NCI-H748 (cell line): ENCODE results near the gene DUSP15.
A peak's percentile ranks its signal among the peaks of the same experiment; 100 is the strongest.
"Not testable (repeated sequence)": the region's sequence is repeated elsewhere in the genome, so short reads cannot be mapped to it uniquely, and the experiment has no call there.

Experiments used
- DNase-seq: peaks from one replicate; lab custom pipeline; 2025; ENCODE audit not compliant: unreplicated experiment; lab: John Stamatoyannopoulos, UW

Gene DUSP15, protein sequence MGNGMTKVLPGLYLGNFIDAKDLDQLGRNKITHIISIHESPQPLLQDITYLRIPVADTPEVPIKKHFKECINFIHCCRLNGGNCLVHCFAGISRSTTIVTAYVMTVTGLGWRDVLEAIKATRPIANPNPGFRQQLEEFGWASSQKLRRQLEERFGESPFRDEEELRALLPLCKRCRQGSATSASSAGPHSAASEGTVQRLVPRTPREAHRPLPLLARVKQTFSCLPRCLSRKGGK

DNA sequence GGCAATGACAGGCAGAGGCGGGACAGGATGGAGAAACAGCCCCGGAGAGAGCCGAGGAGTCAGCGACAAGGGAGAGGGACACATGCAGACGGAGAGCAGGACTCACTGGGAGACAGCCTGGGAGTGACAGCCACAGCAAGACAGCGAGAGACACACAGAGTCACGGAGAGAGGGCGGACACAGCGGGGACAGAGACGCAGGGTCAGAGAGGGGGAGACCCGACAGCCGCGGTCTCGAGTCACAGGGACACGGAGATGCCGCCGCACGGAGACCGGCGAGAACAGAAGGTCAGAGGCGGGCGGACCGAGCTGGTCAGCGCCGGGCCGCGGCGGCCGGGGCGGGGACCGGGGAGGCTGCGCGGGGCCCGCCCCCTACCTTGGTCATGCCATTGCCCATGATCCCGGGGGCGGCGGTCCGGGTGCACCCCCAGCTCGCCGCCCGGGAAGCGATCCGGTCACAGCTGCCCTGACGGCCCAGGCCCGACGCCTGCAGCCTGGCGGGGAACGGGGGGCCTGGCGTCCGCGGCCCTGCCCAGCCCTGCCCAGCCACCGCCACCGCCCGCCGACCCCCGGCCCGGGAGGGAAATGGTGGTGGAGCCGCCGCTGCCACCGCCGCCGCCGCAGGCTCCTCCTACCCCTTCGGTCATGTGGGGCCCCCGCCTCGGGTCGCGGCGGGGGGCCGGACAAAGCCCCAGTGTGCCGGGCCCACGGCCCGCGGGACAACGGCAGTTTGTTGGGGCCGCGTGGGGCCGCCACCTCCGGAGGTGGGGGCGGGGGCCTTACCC lies at the start of gene DUSP15, which contains the start of gene TTLL9:
TSS of gene DUSP15 (minus strand) at position 586 of the 784 bp plus-strand sequence. CDS start at position 396, 190 bp downstream.
TSS of gene TTLL9 (plus strand) at position 693 of the 784 bp plus-strand sequence. CDS start 493 bp downstream, outside the sequence.
- DNase-seq = peak; percentile 48

DNA sequence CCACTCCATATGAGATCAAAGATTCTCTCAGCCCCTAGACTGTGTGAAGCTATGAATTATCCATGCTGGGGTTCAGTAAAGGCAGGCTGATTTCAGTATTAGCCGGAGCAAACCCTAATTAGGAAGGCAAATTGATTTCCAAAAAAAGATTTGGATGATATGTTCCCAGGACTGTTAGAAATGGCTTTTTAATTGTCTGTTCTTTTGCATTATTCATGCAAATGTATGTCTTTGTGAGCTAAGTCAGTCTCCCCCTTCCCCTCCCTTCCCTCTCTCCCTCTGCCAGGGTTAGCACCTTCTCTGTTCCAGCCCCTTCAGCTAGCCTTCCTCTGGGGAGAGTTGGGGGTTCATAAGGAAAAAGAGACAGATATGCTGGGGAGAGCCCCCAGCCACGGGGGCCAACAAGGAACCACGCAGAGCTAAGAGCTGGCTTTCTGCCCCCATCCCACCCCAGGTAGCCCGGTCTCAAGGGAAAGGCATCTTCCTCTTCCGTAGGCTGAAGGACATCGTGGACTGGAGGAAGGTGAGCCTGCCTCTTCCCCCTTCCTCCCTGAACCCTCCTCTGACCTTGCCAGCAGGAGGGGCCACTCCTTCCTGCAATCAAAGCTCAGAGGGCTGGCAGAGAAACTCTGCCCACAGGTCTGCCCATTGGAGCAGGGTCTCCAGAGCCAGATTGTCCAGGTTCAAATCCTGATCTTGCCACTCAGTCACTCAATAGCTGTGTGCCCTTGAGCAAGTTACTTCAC lies 49.3 kb upstream of the DUSP15 start:
- DNase-seq = no peak

DNA sequence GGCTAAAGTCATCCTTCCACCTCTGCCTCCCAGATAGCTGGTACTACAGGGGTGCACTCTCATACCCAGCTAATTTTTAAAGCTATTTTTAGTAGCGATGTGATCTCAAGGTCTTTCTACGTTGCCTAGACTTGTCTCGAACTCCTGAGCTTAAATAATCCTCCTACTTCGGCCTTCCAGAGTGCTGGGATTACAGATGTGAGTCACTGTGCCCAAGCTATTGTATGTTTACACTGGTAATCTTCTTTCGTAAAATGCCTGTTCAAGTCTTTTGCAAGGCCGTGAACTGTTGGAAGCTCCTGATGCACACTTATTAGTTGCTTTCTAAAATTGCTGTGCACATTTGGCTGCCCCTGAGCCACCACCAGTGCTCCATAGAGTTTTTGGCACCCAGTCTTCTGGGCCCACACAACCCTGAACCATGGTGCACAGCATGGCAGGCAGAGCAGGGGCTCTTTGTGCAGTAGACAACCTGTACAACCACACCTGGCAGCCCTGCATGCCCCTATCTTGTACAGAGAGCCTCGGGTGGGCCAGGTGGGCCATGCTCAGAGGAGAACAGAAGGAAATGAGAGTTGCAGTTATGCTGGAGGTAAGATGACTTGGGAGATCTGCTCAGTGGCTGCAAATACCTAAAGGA lies 48.3 kb upstream of the DUSP15 start:
- no peak for DNase-seq

DNA sequence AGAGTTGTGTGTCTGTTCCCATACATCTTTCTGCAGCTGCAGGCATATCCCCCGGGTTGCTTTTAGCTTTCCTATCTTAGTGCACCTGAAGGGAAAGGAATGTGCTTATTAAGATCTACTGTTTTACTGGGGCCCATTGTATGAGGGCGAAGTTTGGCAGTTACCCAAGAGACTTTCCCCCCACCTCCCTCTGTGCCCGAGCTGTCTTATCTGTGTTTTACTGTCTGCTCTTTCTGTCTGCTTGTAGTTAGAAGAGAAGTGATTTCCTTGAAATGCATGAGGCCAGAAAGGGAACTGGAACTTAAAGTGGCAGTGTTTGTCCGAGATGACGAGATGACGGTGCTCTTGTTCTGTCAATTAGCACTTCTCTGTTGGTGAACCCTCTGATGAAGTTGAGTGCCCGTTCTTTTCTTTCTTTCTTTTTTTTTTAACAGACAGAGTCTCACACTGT lies 47.7 kb upstream of the DUSP15 start:
- DNase-seq = not testable (repeated sequence)

DNA sequence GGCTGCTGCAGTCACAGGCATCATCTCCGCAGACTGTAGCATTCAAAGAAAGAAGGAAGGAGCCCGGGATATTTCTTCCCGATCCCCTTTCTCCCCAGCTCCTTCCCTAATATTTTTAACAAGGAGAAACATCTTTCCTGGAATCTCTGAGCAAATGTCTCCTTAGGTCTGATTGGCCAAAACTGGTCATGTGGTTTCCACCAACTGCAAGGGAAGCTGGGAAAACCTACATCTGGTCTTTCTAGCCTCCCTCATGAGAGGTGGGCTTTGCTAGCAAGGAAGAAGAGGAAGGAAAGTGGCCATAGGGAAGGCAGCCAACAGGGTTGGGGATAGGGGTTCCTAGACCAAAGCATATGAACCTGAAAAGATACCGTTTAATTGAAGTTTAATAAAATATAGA lies 46.4 kb upstream of the DUSP15 start:
- DNase-seq = no peak

DNA sequence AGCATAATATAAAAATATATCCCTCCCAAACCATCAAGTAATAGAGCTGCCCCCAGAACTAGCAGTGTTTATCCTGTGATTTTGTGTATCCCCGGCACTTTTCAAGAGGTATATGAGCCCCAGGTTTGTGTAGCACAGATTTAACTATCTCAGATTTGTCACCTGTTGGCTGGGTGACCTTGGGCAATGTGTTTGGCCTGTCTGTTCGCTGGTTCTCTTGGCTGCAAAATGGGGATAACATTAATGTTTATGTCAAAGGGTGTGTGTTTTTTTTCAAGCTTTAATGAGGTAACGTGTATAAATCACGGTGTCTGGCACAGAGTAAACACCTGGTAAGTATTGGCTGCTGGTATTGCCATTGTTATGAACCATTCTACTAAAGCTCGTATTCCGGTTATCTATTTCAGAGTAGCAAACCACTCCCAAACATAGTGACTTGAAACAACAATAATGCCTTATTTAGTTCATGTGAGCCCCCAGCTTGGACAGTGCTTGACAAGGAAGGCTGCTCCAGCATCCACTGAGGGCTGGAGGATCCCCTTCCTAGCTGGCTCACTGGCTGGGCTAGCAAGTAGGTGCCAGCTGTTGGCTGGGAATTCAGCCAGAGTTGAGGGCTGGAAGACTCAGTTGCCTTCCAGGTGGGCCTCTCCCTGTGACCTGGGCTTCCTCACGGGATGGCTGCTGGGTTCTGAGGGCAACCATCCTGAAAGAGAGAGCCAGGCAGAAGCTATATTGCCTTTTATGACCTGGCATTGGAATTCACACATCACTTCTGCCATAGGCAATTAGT lies 45.4 kb upstream of the DUSP15 start:
- peak; percentile 51 for DNase-seq

DNA sequence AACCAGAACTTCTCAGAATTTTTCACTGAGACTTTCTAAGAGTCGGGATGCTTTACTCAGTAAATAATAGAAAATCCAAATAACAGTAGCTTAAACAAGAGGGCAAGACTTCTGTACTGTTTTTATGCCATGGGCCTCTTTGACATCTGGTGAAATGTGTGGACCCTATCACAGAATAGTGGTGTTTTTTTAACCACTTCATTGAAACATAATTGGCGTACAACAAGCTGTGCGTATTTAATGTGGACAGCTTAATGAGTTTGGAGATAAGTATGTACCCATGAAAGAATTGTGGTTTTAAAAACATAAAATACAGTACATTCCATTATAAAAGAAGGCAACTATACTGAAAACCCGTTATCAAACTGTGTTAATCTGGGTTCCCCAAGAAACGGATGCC lies 43.8 kb upstream of the DUSP15 start:
- DNase-seq = no peak

DNA sequence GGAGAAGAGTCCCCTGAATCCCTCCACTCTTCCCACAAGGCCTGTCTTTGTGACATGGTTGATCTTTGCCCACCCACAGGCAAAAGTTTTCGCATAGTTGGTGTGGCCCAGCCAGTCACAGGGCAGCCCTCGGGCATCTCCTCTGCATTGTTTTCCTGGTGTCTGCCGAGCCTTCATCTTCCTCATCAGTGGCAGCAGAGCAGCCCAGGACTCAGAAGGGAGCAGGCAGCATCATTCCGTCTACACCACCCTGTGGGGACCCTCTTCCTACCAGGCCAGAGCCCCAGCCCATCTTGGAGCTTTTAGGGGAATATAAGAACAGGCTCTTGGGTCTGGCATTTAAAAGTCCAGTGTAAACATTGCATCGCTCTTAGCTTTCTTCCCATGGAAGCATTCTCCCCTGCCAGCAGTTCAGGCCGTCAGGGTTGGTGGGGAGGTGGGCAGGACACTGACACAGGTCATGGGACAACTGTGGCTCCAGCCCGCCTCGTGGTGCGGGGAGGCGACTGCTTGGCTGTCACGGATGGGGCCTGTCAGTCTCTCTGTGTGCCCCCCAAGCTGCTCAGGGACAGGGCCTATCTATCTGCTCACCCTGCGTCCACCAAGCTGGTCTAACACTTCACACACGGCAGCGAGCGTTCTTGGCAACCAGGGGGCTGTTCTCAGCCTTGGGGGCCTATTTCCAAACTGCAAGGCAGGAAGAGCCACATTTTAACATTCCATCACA lies 43.3 kb upstream of the DUSP15 start:
- DNase-seq = no peak

DNA sequence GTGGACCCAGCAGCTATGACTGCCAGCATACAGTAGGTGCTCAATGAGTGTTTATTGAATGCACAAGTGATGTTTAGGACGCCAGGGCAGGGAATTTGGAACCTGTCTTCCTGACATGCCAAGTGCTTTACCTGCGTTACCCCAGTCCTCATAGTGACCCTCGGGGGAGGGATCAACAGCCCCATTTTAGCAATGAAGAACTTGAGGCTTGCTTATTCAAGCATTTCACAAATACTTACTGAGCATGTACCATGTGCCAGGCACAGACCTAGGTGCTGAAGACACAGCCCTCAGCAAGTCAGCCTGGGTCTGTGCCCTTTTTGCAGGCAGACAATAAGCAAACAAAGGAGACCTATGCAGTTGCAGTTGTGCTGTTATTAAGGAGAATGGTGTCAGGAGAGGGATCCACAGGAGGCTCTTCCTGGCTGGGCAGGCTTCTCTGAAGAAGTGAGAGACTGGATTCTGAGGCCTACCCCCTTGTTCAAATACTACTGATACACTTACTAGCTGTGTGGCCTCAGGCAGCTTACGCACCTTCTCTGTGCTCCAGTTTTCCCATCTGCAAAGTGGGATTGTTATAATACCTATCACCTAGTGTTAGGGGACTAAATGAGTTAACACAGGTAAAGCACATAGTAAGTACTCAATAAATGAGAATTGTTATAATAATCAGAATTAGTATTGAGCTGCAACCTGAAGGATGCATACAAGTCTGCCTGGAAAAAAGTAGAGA lies 39.9 kb upstream of the DUSP15 start:
- DNase-seq = no peak

DNA sequence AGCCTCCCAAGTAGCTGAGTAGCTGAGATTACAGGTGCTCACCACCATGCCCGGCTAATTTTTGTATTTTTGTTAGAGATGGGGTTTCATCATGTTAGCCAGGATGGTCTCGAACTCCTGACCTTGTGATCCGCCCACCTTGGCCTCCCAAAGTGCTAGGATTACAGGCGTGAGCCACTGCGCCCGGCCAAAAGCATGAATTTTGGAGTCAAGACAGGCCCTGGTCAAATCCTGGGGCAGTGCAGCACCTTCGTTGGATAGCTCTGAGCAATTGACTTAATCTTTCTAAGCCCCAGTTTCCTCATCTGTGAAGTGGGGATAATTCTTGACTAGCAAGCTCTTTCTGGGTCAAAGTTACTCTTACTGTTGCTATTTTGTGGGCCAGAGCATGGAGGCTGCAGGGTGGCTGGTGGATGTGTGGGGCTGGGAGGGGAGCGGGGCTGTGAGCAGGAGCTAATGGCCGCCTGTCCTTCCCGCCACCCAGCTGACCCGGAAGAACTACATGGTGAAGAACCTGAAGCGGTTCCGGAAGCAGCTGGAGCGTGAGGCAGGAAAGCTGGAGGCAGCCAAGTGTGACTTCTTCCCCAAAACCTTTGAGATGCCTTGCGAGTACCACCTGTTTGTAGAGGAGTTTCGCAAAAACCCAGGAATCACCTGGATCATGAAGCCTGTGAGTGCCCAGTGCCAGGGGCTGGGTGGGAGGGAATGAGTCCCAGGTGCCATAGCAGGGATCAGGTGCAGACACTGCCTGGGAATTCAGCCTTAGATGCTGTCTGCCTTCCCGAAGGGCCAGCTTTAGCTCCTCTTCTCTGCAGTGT lies 39.1 kb upstream of the DUSP15 start:
- DNase-seq = no peak

DNA sequence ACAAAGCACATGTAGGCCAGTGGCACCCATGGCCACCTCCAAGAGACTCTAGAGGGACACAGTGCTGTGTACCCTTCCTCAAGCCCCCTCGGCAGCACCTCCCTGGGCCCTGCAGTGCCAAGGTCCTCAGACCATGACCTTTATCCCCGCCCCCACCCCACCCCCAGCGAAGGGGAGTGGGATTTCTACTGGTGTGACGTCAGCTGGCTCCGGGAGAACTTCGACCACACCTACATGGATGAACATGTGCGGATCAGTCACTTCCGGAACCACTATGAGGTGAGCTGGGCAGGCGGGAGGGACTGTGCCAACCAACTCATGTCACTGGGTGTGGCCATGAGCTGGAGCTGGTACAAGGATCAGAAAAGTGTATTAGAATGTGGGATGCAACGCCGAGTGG lies 38.1 kb upstream of the DUSP15 start:
- no peak for DNase-seq

DNA sequence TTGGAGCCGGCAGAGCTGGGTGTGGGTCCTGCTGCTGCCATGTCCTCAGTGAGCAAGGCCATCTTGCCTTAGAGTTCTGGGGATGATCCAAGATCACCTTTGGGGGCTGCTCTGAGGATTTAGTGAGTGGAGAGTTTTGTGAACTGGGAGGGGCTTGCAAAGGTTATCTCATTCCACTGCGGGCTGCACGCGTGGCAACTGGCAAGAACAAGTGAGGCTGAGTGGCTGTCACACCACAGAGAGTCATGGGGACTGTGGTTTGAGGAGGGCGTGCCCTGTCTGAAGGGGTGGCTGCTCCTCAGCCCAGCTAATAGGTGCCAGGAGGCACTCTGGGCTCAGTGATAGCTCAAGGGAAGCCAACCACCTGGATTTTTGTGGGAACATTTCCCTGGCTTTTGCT lies 37.7 kb upstream of the DUSP15 start:
- no peak for DNase-seq

DNA sequence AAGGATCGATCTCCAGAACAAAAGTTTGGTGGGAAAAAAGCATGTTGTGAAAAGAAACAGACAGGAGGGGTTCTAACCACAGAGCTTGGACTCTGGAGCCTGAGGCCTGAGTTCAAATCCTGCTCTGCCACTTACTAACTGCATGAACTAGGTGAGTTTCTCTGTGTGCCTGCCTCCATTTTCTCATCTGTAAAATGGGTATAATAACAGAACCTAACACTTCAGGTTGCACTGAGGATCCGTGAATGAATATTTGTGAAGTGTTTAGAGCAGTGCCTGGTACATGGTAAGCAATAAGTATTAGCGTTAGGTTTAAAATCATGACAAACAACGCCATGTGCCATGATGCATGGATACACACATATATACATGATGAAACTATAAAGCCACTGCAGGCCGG lies 36.7 kb upstream of the DUSP15 start:
- DNase-seq = no peak

DNA sequence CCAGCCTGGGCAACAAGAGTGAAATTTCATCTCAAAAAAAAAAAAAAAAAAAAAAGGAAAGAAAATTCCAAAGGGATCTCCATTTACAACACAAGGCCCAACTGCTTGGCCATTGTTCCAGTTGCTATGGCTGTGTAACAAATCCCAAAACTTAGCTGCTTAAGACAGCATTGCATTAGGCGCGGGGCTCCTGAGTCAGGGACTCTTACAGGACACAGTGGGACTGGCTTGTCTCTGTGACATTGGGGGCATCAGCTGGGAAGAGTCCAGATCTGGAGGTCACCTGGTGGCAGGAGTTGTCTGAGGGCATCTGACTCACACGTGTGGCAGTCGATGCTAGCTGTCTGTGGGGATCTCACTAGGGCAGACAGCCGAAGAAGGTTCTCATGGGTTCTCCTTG lies 35.7 kb upstream of the DUSP15 start:
- no peak for DNase-seq

DNA sequence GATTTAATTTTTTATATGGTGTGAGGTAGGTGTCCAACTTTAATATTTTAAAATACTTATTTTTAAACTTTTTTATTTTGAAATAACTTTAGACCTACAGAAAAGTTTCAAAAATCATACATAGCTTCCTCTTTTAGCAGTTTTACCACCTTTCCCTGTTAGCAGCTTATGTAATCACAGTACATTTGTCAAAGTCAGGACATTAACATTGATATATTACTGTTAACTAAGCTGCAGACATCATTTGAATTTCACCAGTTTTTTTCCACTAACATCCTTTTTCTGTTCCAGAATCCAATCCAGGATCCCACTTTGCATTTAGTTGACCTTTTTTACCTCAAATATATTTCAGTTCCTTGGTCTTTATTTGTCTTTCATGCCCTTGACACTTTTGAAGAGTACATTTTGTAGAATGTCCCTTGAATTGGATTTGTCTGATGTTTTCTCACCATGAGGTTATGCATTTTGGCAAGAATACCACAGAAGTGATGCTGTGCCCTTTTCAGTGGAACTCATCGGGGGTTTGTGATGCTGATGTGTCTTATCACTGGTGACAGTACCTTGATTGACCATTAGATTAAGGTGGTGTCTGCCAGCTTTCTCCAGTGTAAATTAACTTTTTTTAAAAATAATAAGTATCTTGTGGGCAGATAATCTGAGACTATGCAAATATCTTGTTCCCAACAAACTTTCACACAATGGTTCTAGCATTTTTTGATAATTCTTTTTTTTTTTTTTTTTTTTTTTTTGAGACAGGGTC lies 33.5 kb upstream of the DUSP15 start:
- DNase-seq = no peak

DNA sequence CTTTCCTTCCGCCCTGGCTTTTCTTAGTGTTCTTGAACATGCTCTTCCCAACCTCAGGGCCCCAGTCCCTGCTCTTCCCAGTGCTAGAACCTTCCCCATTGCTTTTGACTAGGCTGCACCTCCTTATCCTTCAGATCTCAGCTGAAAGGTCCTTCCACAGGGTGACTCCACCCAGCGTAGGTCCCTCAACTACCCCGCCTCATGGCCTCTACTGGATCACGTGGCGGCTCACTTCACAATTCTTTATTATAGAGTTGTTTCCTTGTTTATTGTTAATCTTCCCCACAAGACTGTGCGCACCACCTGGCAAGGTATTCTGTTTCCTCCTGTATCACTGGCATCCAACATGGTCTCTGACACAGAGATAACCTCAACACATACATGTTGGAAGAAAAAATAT lies 31.3 kb upstream of the DUSP15 start:
- no peak for DNase-seq

DNA sequence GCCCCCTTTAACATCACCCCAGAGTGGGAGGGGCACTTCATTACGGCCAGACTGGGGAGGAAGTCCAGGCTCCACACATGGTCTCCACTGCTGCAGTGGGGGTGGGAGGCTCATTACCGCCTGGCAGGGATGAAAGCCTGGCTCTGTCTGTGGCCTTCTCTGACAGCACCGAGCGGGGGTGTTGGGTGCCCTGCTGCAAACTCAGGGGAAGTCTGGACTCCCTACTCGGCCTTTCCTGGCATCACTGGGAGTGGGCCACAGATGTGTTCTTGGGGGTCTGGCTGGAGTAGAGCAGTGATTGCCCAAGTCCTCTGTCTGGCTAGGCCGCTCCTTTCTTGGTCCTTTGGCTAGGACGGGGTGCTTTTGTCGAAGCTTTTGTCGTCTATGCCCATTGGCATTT lies 27.2 kb upstream of the DUSP15 start:
- DNase-seq = no peak

DNA sequence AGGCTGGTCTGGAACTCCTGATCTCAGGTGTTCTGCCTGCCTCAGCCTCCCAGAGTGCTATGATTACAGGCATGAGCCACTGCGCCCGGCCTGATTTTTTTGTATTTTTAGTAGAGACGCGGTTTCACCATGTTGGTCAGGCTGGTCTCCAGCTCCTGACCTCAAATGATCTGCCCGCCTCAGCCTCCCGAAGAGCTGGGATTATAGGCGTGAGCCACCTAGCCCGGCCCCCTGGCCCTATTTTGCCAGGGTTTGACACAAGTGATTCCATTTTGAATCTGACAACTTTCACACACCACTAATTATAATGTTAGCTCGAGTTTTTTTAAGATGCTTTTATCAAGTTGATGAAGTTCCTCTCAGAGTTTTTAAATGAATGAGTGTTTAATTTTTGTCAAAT lies 25.7 kb upstream of the DUSP15 start:
- DNase-seq = no peak
